NCI-H1092 (cell line): ENCODE measurements around the gene MYL6.

Experiments used
- DNase-seq: peaks from one replicate; lab custom pipeline; 2025; lab: John Stamatoyannopoulos, UW

MYL6 gene

DNA sequence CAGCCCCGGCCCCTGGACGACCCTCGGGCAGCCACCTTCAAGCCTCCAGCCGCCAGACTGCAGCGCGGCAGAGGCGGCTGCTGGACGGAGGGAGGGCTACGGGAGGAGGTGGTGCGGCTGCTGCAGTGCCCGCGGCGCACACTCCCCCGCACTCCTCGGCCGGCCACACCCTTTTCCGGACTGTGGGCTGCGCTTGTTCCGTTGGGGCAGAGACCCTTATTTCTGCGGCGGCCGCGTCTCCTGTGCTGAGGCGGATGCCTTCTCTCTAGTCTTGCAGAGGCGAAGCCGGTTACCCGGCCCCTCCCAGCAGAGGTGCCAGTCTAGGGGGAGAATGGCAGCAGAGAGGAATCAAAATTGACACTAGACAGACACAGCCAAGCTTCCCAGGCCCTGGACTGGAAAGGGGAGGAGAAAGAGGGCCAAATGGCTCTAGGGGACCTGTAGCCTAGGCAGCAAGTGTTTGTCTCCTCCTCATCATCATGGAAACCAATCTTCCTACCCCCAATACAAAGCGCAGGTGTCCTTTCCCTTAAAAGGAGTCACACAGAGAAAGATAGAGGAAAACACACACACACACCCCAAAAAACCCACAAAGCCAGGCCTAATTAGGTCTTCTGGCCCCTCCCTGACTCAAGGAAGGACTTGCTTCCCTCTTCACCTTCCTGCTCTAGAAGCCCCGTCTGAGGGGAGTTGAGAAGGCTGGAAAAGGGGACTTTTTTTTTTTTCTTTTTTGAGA lies 28.8 kb upstream of the MYL6 start:
- DNase-seq, result no peak

DNA sequence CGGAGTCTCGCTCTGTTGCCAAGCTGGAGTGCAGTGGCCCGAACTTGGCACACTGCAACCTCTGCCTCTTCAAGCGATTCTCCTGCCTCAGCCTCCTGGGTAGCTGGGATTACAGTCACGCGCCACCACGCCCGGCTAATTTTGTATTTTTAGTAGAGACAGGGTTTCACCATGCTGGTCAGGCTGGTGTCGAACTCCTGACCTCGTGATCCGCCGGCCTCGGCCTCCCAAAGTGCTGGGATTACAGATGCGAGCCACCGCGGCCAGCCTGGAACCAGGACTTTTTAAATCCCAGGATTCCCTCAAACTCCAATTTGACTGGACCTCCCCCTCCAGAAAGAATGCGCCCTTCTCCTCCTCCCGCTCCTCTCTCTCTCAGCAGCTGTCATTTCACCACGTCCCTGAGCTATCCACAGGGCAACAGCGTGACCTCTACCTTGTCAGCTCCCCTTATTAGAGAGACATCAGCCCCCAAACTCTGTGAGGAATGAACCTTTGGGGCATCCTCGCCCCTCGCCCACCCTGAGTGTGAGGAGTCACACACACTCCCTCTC lies 28.1 kb upstream of the MYL6 start:
- DNase-seq, result no peak

DNA sequence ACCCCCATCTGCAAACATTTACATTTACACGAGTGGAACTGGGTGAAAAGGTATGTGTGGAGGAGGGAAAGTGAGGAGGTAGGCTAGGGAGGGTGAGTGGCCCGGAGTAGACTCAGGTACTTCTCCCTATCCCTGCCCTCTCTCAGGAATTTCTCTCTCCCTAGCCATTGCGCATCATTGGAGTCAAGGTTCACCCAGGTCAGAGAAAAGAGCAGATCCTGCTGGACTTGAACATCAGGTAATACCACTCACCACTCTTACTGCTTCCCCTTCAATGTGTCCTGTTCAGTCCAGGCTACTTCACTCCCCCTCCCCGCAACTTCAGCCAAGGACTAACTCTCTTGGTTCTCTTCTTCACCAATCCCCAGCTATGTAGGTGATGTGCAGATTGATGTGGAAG lies 27.3 kb upstream of the MYL6 start:
- DNase-seq, result no peak

DNA sequence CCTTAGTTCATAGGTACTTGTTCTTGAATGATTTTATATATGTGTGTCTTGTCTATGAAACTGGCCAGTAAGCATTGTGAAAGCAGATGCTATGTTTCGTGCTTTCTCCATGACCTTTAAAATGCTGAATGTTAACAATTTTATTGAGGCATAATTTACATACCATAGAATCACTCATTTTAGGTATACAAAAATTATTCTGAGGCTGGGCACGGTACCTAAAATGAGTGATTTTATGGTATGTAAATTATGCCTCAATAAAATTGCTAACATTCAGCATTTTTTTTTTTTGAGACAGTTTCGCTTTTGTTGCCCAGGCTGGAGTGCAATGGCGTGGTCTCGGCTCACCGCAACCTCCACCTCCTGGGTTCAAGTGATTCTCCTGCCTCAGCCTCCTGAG lies 23.3 kb upstream of the MYL6 start:
- DNase-seq, result no peak

DNA sequence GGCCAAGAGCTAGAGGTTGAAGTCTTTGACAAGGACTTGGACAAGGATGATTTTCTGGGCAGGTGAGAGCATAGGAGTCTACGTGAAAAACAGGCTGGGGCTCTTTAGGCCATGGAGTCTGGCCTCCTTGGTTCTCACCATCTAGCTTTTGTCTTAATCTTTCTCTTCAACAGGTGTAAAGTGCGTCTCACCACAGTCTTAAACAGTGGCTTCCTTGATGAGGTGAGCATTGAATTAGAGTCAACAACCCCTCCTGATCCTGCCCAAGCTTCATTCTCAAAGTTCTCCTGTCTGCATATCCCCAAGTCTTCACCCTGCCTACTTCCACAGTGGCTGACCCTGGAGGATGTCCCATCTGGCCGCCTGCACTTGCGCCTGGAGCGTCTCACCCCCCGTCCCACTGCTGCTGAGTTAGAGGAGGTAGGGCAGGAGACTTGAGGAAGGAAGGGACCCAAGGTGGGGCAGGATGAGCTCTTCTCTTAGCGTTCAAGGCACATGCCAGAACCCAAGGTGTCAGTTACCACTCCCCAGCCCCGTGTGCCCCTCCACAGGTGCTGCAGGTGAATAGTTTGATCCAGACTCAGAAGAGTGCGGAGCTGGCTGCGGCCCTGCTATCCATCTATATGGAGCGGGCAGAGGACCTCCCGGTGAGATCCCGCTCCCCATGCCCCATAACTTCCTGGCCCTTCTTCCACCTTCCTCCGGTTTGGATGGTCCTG lies 20.1 kb upstream of the MYL6 start:
- no peak for DNase-seq

DNA sequence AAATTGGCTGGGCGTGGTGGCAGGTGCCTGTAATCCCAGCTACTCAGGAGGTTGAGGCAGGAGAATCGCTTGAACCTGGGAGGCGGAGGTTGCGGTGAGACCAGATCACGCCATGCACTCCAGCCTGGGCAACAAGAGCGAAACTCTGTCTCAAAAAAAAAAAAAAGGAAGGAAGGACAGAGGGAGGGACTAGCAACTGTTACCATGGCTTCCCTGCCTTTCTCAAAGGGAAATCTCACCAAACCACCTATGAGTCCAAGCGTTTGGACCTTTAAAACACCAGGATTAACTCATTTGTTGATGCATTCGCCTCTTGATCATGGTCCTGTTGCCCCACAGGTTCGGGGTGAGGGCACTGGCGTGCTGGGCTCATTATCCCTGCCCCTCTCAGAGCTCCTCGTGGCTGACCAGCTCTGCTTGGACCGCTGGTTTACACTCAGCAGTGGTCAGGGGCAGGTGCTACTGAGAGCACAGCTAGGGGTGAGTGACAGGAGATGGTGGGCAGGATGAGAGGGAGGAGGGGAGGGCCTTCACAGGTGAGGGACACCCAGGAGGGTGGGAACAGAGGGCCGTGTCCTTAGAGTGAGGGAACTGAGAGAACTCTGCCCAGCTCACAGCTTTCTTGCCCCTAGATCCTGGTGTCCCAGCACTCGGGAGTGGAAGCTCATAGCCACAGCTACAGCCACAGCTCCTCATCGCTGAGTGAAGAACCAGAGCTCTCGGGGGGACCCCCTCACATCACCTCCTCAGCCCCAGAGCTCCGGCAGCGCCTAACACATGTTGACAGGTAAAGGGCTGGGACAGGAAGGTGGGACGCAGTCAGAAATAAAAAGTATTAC lies 16.0 kb upstream of the MYL6 start:
- DNase-seq, result no peak

DNA sequence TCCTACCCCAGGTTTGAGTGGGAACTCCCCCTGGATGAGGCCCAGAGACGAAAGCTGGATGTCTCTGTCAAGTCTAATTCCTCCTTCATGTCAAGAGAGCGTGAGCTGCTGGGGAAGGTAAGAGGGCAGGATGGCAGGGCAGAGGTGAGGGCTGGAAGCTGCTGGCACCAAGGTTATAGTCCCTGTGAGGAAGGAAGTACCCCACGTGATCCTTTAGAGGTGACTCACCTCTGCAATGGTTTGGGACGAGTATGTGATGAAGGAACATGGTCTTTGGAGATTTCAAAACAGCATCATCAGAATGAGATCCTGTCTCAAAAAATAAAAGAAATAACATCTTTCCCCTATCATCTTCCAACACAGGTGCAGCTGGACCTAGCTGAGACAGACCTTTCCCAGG lies 14.9 kb upstream of the MYL6 start:
- DNase-seq, result no peak

DNA sequence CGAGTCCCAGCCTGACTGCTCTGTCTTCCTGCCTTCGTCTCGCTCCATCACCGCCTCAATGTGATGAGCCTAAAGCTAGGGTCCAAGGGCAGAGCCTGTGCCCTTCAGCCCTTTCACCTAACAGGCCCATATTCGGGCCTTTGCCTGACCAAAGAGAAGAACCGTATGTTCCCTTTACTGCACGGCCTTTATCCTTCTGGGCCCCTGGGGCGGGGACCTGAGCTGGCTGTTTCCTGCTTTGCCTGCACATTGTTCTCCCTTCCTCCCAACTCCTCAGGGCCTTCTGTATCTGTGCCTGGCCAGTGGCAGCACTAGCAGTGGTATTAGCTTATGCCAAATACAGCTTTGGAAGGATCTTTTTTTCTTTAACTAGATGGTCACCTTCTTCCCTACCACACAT lies 14.3 kb upstream of the MYL6 start:
- no peak for DNase-seq

DNA sequence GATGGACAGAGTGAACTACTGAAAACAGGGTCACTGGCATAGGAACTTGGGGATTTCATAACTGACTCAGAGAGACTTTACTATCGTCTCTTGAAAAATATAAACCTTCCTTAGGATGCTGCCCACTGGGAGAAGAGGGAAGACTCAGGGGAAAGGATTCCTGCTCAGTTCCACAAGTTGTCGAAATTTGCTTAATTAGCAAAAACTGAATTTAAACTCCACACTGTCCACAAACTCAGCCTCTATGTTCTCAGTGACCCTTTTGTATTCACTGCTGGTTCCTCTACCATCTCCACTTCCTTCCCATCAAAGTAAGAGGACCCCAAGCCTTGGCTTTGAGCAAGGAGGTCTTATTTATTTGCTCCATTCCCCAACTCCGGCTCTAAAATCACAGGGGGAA lies 12.9 kb upstream of the MYL6 start:
- DNase-seq, result no peak

DNA sequence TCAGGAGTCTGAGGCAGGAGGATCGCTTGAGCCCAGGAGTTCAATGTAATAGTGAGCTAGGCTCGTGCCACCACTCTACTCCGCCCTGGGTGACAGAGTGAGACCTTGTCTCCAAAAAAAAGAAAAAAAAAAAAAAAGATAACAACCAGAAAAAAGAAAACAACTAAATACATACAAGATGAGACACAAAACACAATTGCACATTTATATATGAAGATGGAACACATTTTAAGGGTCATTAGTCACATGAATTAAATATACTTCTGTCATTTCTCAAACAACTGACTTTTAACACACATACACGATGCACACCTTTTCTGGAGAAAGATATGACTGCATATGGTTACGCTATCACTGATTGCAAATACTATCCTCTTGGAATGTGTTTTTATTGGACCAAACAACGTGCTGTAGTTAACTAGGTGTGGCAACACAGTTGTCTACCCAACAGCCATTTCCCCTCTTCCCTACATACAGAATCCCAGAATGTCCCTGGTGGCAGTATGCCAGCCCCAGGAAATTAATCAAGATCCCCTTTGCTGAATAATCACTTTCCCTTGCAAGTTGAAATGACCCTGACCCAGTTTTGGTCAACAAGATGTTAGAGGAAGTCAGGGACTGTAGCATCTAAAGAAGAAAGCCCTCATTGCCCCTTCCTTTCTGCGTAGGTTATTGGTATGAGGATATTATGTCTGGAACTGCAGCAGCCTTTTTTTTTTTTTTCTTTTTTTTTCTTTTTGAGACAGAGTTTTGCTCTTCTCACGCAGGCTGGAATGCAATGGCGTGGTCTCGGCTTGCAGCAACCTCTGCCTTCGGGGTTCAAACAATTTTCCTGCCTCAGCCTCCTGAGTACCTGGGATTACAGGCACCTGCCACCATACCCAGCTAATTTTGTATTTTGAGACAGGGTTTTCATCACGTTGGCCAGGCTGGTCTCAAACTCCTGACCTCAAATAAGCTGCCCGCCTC lies 11.4 kb upstream of the MYL6 start:
- DNase-seq, result no peak

DNA sequence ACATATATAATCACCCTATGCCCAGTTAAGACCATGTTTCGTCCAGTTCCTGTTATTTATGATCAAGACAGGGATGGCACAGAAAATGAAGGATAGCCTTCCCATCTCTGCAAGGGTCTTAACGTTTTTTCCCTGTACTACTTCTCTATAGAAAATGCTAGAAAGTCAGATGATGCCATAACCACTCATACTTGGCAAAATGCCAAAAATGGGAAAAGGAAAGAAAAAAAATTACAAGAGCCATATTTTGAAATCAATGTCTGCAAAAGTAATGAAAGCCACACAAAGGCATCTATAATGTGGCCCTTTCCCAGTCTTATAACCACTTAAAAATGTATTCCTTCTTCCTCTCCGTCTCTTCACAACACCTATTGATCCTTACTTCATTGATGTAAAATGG lies 7.6 kb upstream of the MYL6 start:
- no peak for DNase-seq

DNA sequence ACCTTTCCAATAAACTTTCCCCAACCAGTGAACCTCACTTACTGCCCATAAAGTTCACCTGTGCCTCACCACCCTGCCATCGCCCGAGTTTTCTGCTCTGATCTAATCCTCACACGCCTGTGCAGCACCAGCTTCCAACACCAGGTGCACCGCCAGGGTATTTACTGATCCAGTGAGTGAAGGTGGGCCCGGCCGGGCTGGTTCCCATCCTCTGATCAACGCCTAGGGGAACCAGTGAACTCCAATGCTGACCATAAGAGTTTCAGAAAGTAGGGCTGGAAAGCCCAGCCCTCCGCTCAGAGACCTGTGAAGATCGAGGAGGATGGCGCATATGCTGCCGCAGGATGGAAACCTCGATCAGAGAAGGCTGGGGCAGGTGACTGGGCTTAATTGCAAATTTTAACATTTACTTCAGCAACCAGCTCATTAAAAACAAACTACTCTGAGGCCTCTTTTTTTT lies 6.5 kb upstream of the MYL6 start:
- DNase-seq, result peak; percentile 31

DNA sequence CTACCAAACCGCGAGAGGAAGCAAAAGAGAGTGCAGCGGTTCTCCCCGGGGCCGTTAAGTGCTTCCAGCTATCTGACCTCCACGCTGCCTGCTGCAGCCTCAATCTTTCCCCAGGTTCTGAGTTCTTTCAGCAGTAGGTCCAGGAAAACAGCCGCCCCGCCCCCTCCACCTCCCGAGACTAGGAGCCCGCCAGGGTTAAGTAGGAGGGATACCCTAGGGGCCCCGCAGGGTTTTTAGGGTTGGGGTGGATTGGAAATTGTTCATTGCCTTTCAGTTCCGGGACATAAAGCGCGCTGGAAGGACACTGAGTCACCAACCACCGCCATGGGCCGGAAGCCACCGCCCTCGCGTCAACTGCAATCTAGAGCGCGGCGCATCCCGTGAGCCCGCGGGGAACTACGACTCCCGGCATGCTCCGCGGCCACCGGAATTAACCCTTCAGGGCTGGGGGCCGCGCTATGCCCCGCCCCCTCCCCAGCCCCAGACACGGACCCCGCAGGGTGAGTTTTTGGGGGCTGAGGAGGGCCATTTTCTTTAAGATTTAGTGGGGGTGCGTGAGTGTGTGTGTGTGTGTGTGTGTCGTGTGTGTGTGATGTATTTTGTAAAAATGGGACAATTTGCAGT lies 5.9 kb upstream of the MYL6 start, which contains the start of gene MYL6B:
Gene MYL6B, plus strand, starts transcription at position 456 of the 624 bp plus-strand sequence. CDS start 1,332 bp downstream, outside the sequence.
- peak; percentile 65 for DNase-seq

DNA sequence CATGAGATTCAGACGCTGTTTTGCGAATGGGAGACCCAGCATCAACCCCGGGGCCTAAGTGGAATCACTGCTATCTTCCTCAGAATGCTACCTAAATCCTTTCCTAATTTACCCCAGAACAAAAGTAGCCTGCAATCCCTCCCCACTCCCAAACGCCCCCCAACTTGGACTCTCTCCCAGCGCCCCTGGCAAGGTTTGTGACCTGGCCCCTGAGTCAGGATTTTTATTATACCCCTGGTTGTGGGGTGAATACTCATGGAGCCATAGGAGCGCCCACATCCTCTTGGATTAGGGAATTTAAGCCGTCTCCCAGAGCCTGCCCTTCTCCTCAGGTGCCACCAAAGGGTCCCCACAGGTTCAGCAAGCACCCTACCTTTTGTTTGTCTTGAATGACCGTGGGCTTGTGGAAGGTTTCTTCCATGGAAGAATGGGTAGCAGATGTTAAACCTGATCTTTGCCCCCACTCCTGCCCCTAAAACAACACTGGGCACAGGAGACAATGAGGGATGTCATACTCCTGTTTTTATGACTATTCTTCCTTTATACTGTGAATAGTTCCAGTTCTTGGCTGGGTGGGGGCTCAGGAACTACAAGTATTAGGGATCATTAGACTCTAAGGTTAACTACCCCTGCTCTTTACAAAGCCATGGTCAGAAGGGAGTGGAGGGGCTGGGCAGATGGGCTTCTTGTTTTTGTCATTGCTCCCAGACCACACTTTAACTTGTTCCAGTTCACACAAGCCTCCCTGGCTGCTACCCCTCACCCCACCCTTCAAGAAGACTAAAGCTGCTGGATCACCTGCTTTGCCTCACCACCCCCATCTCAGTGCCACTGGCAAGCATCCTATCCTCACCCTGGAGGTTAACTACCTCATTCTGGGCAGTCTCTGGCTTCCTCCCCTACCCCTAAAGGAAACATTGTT lies 5.1 kb upstream of the MYL6 start:
- DNase-seq, result no peak

DNA sequence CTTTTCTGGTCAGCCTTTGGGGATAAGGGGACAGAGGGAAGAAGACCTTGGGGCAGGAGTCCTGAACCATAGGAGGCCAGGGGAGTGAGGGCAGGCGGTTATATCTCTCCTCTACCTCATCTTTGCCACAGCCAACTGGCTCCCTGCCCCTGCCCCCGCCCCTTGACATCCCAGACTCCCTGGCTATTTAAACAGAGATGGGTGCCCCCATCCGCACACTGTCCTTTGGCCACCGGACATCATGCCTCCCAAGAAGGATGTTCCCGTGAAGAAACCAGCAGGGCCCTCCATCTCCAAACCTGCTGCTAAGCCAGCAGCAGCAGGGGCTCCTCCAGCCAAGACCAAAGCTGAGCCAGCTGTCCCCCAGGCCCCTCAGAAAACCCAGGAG lies 4.5 kb upstream of the MYL6 start:
- no peak for DNase-seq

DNA sequence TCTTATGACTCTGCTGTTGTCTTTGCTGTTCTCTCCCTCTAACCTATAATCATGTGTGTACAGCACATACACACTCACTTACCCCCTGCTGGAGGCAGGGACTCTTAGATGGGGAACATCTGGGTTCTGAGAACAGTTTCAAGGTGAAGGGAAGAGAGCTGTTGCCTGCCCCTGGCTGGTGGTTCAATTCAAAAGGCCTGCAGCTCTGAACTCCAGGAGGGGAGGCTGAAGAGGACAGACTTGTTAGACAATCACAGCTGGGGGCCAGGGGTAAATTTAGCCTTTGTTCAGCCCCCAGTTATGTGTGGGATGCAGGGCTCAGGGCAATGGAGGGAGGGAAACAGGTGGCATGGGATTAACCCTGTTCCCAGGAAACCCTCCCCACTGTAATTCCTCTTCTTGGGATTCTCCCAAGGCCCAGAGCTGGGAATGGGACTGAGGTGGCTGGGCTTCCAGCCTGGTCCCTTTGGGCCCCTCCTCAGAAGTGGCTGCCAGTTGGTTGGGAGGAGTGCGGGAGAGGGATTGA lies 3.9 kb upstream of the MYL6 start:
- no peak for DNase-seq

DNA sequence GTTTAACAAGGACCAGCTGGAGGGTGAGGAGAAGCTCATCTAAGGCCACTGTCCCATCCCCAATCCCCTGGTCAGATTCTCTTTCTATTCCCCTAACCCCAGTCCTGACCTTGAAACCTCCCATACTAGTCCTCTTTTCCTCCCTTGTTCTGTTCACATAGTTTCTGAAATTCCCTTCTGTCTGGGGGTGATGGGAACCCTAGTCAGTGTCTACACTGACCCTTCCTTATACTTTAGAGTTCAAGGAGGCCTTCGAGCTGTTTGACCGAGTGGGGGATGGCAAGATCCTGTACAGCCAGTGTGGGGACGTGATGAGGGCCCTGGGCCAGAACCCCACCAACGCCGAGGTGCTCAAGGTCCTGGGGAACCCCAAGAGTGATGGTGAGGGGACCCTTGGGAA lies 3.3 kb upstream of the MYL6 start:
- no peak for DNase-seq

DNA sequence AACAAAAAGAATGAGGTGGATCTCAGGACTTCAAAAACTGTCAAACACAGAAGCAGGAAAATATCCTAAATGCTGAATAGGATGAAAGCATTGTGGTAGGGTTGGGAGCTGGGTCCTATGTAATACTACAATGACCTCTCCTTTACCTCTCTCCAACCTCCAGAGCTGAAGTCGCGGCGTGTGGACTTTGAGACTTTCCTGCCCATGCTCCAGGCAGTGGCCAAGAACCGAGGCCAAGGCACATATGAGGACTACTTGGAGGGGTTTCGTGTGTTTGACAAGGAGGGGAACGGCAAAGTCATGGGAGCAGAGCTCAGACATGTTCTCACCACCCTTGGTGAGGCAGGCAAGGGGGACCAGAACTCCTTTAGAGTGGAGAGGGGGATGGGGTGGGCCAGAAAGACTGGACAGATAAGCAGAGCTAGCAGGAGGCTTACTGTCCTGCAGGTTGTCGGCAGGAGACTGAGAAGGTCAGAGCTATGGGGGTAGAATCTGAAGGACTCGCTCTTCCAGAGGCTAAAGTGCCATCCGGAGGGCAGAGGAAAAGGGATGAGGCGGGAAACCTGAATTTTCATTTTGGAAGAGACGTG lies 2.8 kb upstream of the MYL6 start:
- DNase-seq, result no peak
